ENCODE measurements around the gene SYTL3. TPM values are rescaled to one million over a fixed set of nuclear protein-coding genes. Genes with fewer than 3 reads are reported as not detected.

Gene SYTL3
- total RNA-seq, 2 donors from 2014 or later = 0.58 to 0.79 TPM

DNA sequence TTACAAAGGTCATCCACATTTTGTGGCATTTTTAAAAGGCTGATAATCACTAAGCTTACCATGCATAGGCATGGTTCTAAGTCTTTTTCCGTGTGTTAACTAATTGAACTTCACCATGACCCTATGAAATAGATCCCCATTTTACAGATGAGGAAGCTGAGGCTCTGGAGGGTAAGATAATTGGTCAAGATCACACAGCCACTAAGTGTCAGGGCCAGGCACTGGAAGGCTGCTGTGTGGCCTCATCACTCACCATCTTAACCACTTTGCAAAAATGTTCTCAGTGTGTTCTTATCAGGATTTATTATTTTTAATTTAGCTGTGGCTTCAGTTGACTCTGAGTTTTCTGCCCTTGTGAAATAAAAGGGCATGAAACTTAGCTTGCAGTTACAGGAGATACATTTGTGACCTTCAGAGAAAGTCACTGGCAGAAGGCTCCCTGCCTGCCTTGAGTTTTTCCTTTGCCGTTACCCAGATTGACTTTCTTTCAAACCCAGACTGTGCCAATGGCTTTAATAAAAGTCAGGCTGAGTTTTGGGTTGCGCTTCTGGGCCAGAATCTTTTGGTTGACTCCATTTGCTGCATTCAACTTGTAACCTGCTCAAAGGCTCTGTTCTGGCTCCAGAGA lies 87.3 kb downstream of the SYTL3 start:
- no peaks in the 10 kb centered on the region for H3K4me1 Mint-ChIP-seq
- H3K27ac Mint-ChIP-seq = no peak overlapping the region
- H3K27me3 ChIP-seq (ENCODE audit: control insufficient read depth, insufficient read depth, low read length, poor library complexity, severe bottlenecking) = no peaks in the 10 kb centered on the region
- DNase-seq = no peak
- no peak overlapping the region for H3K4me3 Mint-ChIP-seq
- no peaks in the 10 kb centered on the region for H3K36me3 Mint-ChIP-seq (ENCODE audit: low read depth)
- 91 to 95% methylated on average over 3 of the region's 3 CpGs for WGBS, 2 experiments (ENCODE audit: insufficient coverage in 1 of 2, insufficient read length in 1 of 2)
- H3K9me3 ChIP-seq (ENCODE audit: control insufficient read depth, low read length) = peaks cover 29% of the 10 kb centered on the region
- H3K9ac ChIP-seq (ENCODE audit: extremely low read depth, low read length, poor library complexity, severe bottlenecking) = no peak overlapping the region
- no peak overlapping the region for H3K27ac ChIP-seq (ENCODE audit: low read depth, low read length)
- no peak overlapping the region for H3K4me3 ChIP-seq (ENCODE audit: low read length)
- H3K9me3 Mint-ChIP-seq = peaks cover 18% of the 10 kb centered on the region
- H3K4me1 ChIP-seq (ENCODE audit: control insufficient read depth, insufficient read depth, low read length) = no peaks in the 10 kb centered on the region
- H3K36me3 ChIP-seq (ENCODE audit: control insufficient read depth, insufficient read depth, low read length) = no peaks in the 10 kb centered on the region
- no peaks in the 10 kb centered on the region for H3K27me3 Mint-ChIP-seq (ENCODE audit: insufficient read depth)
- no peak for TF ChIP-seq CTCF (conservative IDR thresholded peaks at IDR 0.05)

GRCh38 chr6:158737710-158738615 lies 88.1 kb downstream of the SYTL3 start:
- H3K27me3 ChIP-seq (ENCODE audit: control insufficient read depth, insufficient read depth, low read length, poor library complexity, severe bottlenecking) = no peaks in the 10 kb centered on the region
- H3K4me3 ChIP-seq (ENCODE audit: low read length) = no peak overlapping the region
- H3K36me3 Mint-ChIP-seq (ENCODE audit: low read depth) = no peaks in the 10 kb centered on the region
- no peaks in the 10 kb centered on the region for H3K36me3 ChIP-seq (ENCODE audit: control insufficient read depth, insufficient read depth, low read length)
- no peak overlapping the region for H3K27ac Mint-ChIP-seq
- H3K4me3 Mint-ChIP-seq = no peak overlapping the region
- no peaks in the 10 kb centered on the region for H3K4me1 ChIP-seq (ENCODE audit: control insufficient read depth, insufficient read depth, low read length)
- TF ChIP-seq CTCF (conservative IDR thresholded peaks at IDR 0.05) = no peak
- DNase-seq = no peak
- 92 to 94% methylated on average over 8 to 12 of the region's 12 CpGs for WGBS, 2 experiments (ENCODE audit: insufficient coverage in 1 of 2, insufficient read length in 1 of 2)
- no peak overlapping the region for H3K9ac ChIP-seq (ENCODE audit: extremely low read depth, low read length, poor library complexity, severe bottlenecking)
- H3K4me1 Mint-ChIP-seq = peaks cover 3% of the 10 kb centered on the region
- H3K27me3 Mint-ChIP-seq (ENCODE audit: insufficient read depth) = no peaks in the 10 kb centered on the region
- H3K9me3 ChIP-seq (ENCODE audit: control insufficient read depth, low read length) = peaks cover 29% of the 10 kb centered on the region
- peaks cover 18% of the 10 kb centered on the region for H3K9me3 Mint-ChIP-seq
- H3K27ac ChIP-seq (ENCODE audit: low read depth, low read length) = no peak overlapping the region

- H3K4me3 ChIP-seq (ENCODE audit: low read length) = no peak overlapping the region
- Mint-ChIP-seq H3K36me3 (ENCODE audit: low read depth) (no peaks in the 10 kb centered on the region), H3K4me3 (no peak overlapping the region), H3K4me1 (peaks cover 4% of the 10 kb centered on the region), H3K27ac (no peak overlapping the region), H3K27me3 (ENCODE audit: insufficient read depth) (no peaks in the 10 kb centered on the region), H3K9me3 (peaks cover 12% of the 10 kb centered on the region)
- H3K27ac ChIP-seq (ENCODE audit: low read depth, low read length) = no peak overlapping the region
- 85% methylated on average over 1 of the region's 1 CpG; no CpG with 5 or more reads in 1 of the 2 experiments for WGBS, 2 experiments (ENCODE audit: insufficient coverage in 1 of 2, insufficient read length in 1 of 2)
- peaks cover 22% of the 10 kb centered on the region for H3K9me3 ChIP-seq (ENCODE audit: control insufficient read depth, low read length)
- no peak for DNase-seq
- H3K9ac ChIP-seq (ENCODE audit: extremely low read depth, low read length, poor library complexity, severe bottlenecking) = no peak overlapping the region
- no peaks in the 10 kb centered on the region for H3K4me1 ChIP-seq (ENCODE audit: control insufficient read depth, insufficient read depth, low read length)
- no peaks in the 10 kb centered on the region for H3K27me3 ChIP-seq (ENCODE audit: control insufficient read depth, insufficient read depth, low read length, poor library complexity, severe bottlenecking)
- H3K36me3 ChIP-seq (ENCODE audit: control insufficient read depth, insufficient read depth, low read length) = no peaks in the 10 kb centered on the region
- no peak for TF ChIP-seq CTCF (conservative IDR thresholded peaks at IDR 0.05)
Measured at GRCh38 chr6:158739673-158740072, 89.8 kb downstream of the SYTL3 start.

Measured in endodermal cell (in vitro differentiated cells).